HepG2 (cell line): Measurements from ENCODE around the gene VAMP2. TPM values are rescaled to one million over a fixed set of nuclear protein-coding genes. Genes with fewer than 3 reads are reported as not detected.

Source experiments
- AGO1 ChIP-seq: fragments of 200-400 bp; formaldehyde crosslinking; IDR thresholded peaks from 2 replicates; pipeline ENCODE4 v1.6.1; 2017; ENCODE audit warnings: mild to moderate bottlenecking, low read depth, low read length, moderate library complexity; ENCODE audit not compliant: poor library complexity, severe bottlenecking
- PBX3 ChIP-seq: sonication (generic); formaldehyde crosslinking; IDR thresholded peaks from 2 replicates; pipeline ENCODE4 v1.8.1; 2023; ENCODE audit warnings: missing genetic modification reagents, inconsistent platforms, borderline replicate concordance
- RERE ChIP-seq: IDR thresholded peaks from 2 replicates; pipeline ENCODE4 v1.6.1; 2016; ENCODE audit warnings: low read depth, missing genetic modification reagents, missing compliant biosample characterization
- SP5 ChIP-seq: IDR thresholded peaks from 2 replicates; pipeline ENCODE4 v1.6.1; 2016; ENCODE audit warnings: low read depth, borderline replicate concordance
- SRSF9 ChIP-seq: fragments of 200-400 bp; formaldehyde crosslinking; IDR thresholded peaks from 2 replicates; pipeline ENCODE4 v1.6.1; 2018; ENCODE audit warnings: borderline replicate concordance, mild to moderate bottlenecking, low read depth, low read length; ENCODE audit not compliant: insufficient read depth, poor library complexity, severe bottlenecking
- ZBTB1 ChIP-seq: sonication (generic); formaldehyde crosslinking; IDR thresholded peaks from 2 replicates; pipeline ENCODE4 v1.4.0; 2020; ENCODE audit warnings: missing genetic modification reagents, borderline replicate concordance
- ZBTB2 ChIP-seq: sonication (generic); formaldehyde crosslinking; IDR thresholded peaks from 2 replicates; pipeline ENCODE4 v1.8.0; 2022; ENCODE audit warnings: low read depth, missing genetic modification reagents
- ZBTB49 ChIP-seq: sonication (generic); formaldehyde crosslinking; IDR thresholded peaks from 2 replicates; pipeline ENCODE4 v1.4.0; 2020; ENCODE audit warnings: missing genetic modification reagents, borderline replicate concordance
- ZFP1 ChIP-seq: IDR thresholded peaks from 2 replicates; pipeline ENCODE4 v1.6.1; 2016
- polyA plus RNA-seq, 8 experiments: library from polyadenylated mRNA; depleted of rRNA in 3 of 8; stranded (reverse) in 7 of 8; unstranded in 1 of 8; fragments of >200 nt; fragmentation: Illumina TruSeq in 4 of 8; extraction: Trizol in 4 of 8; gene quantifications; 2 replicates each; pipeline versions ENCODE4 v1.2.1 to v1.2.3, GENCODE V29; 2011 to 2016; ENCODE audit warnings: low read depth in 4 of 8, missing spikeins in 1 of 8, mixed read lengths in 1 of 8; ENCODE audit not compliant: insufficient read depth in 1 of 8
- total RNA-seq, 5 experiments: library from RNA; depleted of rRNA; stranded (reverse); fragments of >200 nt; fragmentation: Illumina TruSeq; extraction: Trizol; gene quantifications; 2 replicates each; pipeline ENCODE4 v1.2.3, GENCODE V29; 2016; ENCODE audit warnings: low read depth in 1 of 5
- TF ChIP-seq, protein P1 (sequence below): IDR thresholded peaks from 2 replicates; pipeline ENCODE4 v1.6.1; 2016; ENCODE audit warnings: low read depth

The VAMP2 gene
- total and polyA plus RNA-seq, 2 of the 13 experiments (the other 11 are each of a cell fraction or from before 2014, with no cell fraction given): 3.9 to 17.2 TPM

- TF ChIP-seq ZBTB2 (CRISPR knock-in tag) (no peak), SP5 (CRISPR knock-in tag) (peak; percentile 84), ZBTB1 (CRISPR knock-in tag) (no peak), RERE (CRISPR knock-in tag) (no peak), AGO1 (peak; percentile 32), PBX3 (no peak), ZFP1 (CRISPR knock-in tag) (no peak), ZBTB49 (CRISPR knock-in tag) (no peak), SRSF9 (no peak)
- TF ChIP-seq, protein P1, sequence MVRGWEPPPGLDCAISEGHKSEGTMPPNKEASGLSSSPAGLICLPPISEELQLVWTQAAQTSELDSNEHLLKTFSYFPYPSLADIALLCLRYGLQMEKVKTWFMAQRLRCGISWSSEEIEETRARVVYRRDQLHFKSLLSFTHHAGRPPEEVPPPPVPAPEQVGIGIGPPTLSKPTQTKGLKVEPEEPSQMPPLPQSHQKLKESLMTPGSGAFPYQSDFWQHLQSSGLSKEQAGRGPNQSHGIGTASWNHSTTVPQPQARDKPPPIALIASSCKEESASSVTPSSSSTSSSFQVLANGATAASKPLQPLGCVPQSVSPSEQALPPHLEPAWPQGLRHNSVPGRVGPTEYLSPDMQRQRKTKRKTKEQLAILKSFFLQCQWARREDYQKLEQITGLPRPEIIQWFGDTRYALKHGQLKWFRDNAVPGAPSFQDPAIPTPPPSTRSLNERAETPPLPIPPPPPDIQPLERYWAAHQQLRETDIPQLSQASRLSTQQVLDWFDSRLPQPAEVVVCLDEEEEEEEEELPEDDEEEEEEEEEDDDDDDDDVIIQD (CRISPR knock-in tag): no peak
Measured at GRCh38 chr17:8156246-8156992, 6.3 kb downstream of the VAMP2 start (continued).
